ENCODE data around the gene FMR1NB. TPM values are rescaled to one million over a fixed set of nuclear protein-coding genes. Genes with fewer than 3 reads are reported as not detected.

FMR1NB gene
- total RNA-seq, 1 donor from 2014 or later, result not detected

- H3K4me3 ChIP-seq, result no peak overlapping the region
- intact Hi-C loops (cut with DNase I), result no loop called here
- H3K27ac ChIP-seq, result no peak overlapping the region
- H3K27me3 ChIP-seq, result no peaks in the 10 kb centered on the region
- no peaks in the 10 kb centered on the region for H3K9me3 ChIP-seq
- TF ChIP-seq POLR2A (IDR thresholded peaks at IDR 0.05) (no peak), CTCF (IDR thresholded peaks at IDR 0.05) (no peak), POLR2AphosphoS5 (IDR thresholded peaks at IDR 0.05; ENCODE audit: insufficient read depth in 1 of 2, low read depth in 1 of 2) (no peak)
- no peaks in the 10 kb centered on the region for H3K4me1 ChIP-seq
- DNase-seq (ENCODE audit: extremely low spot score in 2 of 2), result no peak
- H3K36me3 ChIP-seq, result no peaks in the 10 kb centered on the region
These were observed 55.9 kb downstream of the FMR1NB start for GRCh38 chrX:148037020-148037419.

- H3K4me3 ChIP-seq, result no peak overlapping the region
- no peak for DNase-seq (ENCODE audit: extremely low spot score in 2 of 2)
- H3K4me1 ChIP-seq, result no peaks in the 10 kb centered on the region
- H3K27me3 ChIP-seq, result no peaks in the 10 kb centered on the region
- H3K27ac ChIP-seq, result no peak overlapping the region
- TF ChIP-seq POLR2A (IDR thresholded peaks at IDR 0.05) (no peak), POLR2AphosphoS5 (IDR thresholded peaks at IDR 0.05; ENCODE audit: insufficient read depth in 1 of 2, low read depth in 1 of 2) (no peak), CTCF (IDR thresholded peaks at IDR 0.05) (no peak)
- intact Hi-C loops (cut with DNase I), result no loop called here
- no peaks in the 10 kb centered on the region for H3K9me3 ChIP-seq
- H3K36me3 ChIP-seq, result no peaks in the 10 kb centered on the region
These were observed 62.2 kb downstream of the FMR1NB start for GRCh38 chrX:148043271-148043855.

GRCh38 chrX:148047200-148047599 is 66.1 kb downstream of the FMR1NB start:
- Histone ChIP-seq H3K27ac (no peak overlapping the region), H3K9me3 (no peaks in the 10 kb centered on the region), H3K4me1 (no peaks in the 10 kb centered on the region), H3K4me3 (no peak overlapping the region), H3K36me3 (no peaks in the 10 kb centered on the region), H3K27me3 (no peaks in the 10 kb centered on the region)
- TF ChIP-seq CTCF (IDR thresholded peaks at IDR 0.05), result no peak
- no peak for TF ChIP-seq POLR2A (IDR thresholded peaks at IDR 0.05)
- no peak for TF ChIP-seq POLR2AphosphoS5 (IDR thresholded peaks at IDR 0.05; ENCODE audit: insufficient read depth in 1 of 2, low read depth in 1 of 2)
- no peak for DNase-seq (ENCODE audit: extremely low spot score in 2 of 2)
- intact Hi-C loops (cut with DNase I), result no loop called here

GRCh38 chrX:148049441-148049840 is 68.3 kb downstream of the FMR1NB start:
- Histone ChIP-seq H3K4me1 (no peaks in the 10 kb centered on the region), H3K9me3 (no peaks in the 10 kb centered on the region), H3K27ac (no peak overlapping the region), H3K4me3 (no peak overlapping the region), H3K27me3 (no peaks in the 10 kb centered on the region), H3K36me3 (no peaks in the 10 kb centered on the region)
- intact Hi-C loops (cut with DNase I), result no loop called here
- DNase-seq (ENCODE audit: extremely low spot score in 2 of 2), result no peak
- peak in 1 of 3 experiments; percentile 28 for TF ChIP-seq CTCF (IDR thresholded peaks at IDR 0.05)
- no peak for TF ChIP-seq POLR2AphosphoS5 (IDR thresholded peaks at IDR 0.05; ENCODE audit: insufficient read depth in 1 of 2, low read depth in 1 of 2)
- no peak for TF ChIP-seq POLR2A (IDR thresholded peaks at IDR 0.05)

- intact Hi-C loops (cut with DNase I), result no loop called here
- DNase-seq (ENCODE audit: extremely low spot score in 2 of 2), result no peak
- no peak overlapping the region for H3K4me3 ChIP-seq
These were observed 70.8 kb downstream of the FMR1NB start for GRCh38 chrX:148051973-148052372.

More at GRCh38 chrX:148051973-148052372, 70.8 kb downstream of the FMR1NB start:
- Histone ChIP-seq H3K4me1 (no peaks in the 10 kb centered on the region), H3K9me3 (no peaks in the 10 kb centered on the region), H3K27ac (no peak overlapping the region), H3K36me3 (no peaks in the 10 kb centered on the region), H3K27me3 (no peaks in the 10 kb centered on the region)
- TF ChIP-seq CTCF (IDR thresholded peaks at IDR 0.05) (no peak), POLR2A (IDR thresholded peaks at IDR 0.05) (no peak), POLR2AphosphoS5 (IDR thresholded peaks at IDR 0.05; ENCODE audit: insufficient read depth in 1 of 2, low read depth in 1 of 2) (no peak)
